HG02884 (cell line): ENCODE results near the gene SEMA3G.

Source experiments
- ATAC-seq: cut with Tn5 transposase; IDR thresholded peaks from one replicate; pipeline ENCODE4 v1.9.1; 2021; ENCODE audit warnings: mild to moderate bottlenecking, moderate library complexity; ENCODE audit not compliant: unreplicated experiment

The SEMA3G gene

GRCh38 chr3:52440249-52440551, 4.7 kb downstream of the SEMA3G start:
- no peak for ATAC-seq

- ATAC-seq = no peak
Measured at GRCh38 chr3:52439426-52440248, 5.3 kb downstream of the SEMA3G start.

GRCh38 chr3:52438579-52439425, 6.1 kb downstream of the SEMA3G start:
- no peak for ATAC-seq

- ATAC-seq = no peak
Measured at GRCh38 chr3:52438104-52438376, 6.9 kb downstream of the SEMA3G start.

- ATAC-seq = no peak
Measured at GRCh38 chr3:52437326-52438103, 7.4 kb downstream of the SEMA3G start.

GRCh38 chr3:52436500-52437149, 8.3 kb downstream of the SEMA3G start:
- no peak for ATAC-seq

- no peak for ATAC-seq
Measured at GRCh38 chr3:52435246-52436101, 9.4 kb downstream of the SEMA3G start.

GRCh38 chr3:52434491-52435115, 10.3 kb downstream of the SEMA3G start:
- ATAC-seq = no peak

GRCh38 chr3:52433996-52434479, 10.9 kb downstream of the SEMA3G start:
- no peak for ATAC-seq

- ATAC-seq = no peak
Measured at GRCh38 chr3:52433328-52433995, 11.4 kb downstream of the SEMA3G start.

- ATAC-seq = no peak
Measured at GRCh38 chr3:52432691-52433141, 12.2 kb downstream of the SEMA3G start.

- no peak for ATAC-seq
Measured at GRCh38 chr3:52432225-52432624, 12.7 kb downstream of the SEMA3G start.

GRCh38 chr3:52431459-52432223, 13.3 kb downstream of the SEMA3G start:
- no peak for ATAC-seq

GRCh38 chr3:52430416-52430810, 14.5 kb downstream of the SEMA3G start:
- ATAC-seq = no peak

GRCh38 chr3:52429779-52430415, 15.0 kb downstream of the SEMA3G start:
- ATAC-seq = no peak

GRCh38 chr3:52429031-52429430, 15.9 kb downstream of the SEMA3G start:
- ATAC-seq = no peak

- ATAC-seq = no peak
Measured at GRCh38 chr3:52428151-52429005, 16.5 kb downstream of the SEMA3G start.
